Measurements from ENCODE around the gene KRT84.

The KRT84 gene

GRCh38 chr12:52371716-52372115 lies 13.7 kb downstream of the KRT84 start:
- H3K9me3 ChIP-seq (ENCODE audit: control insufficient read depth, low read length), result no peaks in the 10 kb centered on the region
- no peaks in the 10 kb centered on the region for H3K4me1 ChIP-seq (ENCODE audit: control insufficient read depth, insufficient read depth, low read length, poor library complexity, severe bottlenecking)
- no peak overlapping the region for H3K27ac ChIP-seq (ENCODE audit: insufficient read depth, low read length, poor library complexity, severe bottlenecking)
- H3K27me3 ChIP-seq (replicated peaks; ENCODE audit: control insufficient read depth, insufficient read depth, low read length, poor library complexity, severe bottlenecking), result no peaks in the 10 kb centered on the region
- no peak for DNase-seq
- no peak overlapping the region for H3K4me3 ChIP-seq (ENCODE audit: insufficient read depth, low read depth, low read length, poor library complexity, severe bottlenecking)
- H3K36me3 ChIP-seq (ENCODE audit: control insufficient read depth, insufficient read depth, low read length), result no peaks in the 10 kb centered on the region

DNA sequence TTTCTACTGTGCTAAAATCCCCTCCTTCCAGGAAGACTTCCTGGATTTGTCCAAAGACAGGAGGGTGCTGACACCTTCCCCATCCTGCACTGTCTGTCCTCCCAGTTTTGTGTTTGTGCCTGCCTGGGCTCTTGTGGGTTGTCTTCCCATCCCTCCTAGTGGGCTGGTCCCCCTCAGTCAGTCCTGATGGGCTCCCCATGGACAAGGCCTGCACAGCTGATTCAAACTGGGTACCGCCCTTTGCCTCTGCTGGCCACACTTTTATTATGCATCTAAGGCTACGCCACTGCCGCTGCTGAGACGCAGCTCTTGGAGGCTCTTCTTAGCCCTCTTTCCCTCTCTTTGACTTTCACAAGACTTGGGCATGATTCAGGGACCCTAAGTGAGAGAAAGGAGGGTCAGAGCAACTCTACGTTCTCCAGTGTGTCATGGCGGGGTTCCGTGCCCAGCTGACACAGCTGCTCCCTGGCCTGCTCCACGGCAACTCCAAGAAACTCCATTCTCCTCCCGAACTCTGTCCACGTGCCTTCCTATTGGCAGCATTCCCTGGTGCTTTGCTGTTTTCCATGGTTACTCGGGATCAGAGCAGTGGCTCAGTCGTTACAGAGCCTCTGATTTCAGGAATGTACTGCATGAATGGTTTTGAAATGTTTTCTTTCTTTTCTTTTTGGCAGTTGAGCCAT lies 14.4 kb downstream of the KRT84 start:
- no peak for DNase-seq
- Histone ChIP-seq H3K27me3 (replicated peaks; ENCODE audit: control insufficient read depth, insufficient read depth, low read length, poor library complexity, severe bottlenecking) (no peaks in the 10 kb centered on the region), H3K4me1 (ENCODE audit: control insufficient read depth, insufficient read depth, low read length, poor library complexity, severe bottlenecking) (no peaks in the 10 kb centered on the region), H3K4me3 (ENCODE audit: insufficient read depth, low read depth, low read length, poor library complexity, severe bottlenecking) (no peak overlapping the region), H3K36me3 (ENCODE audit: control insufficient read depth, insufficient read depth, low read length) (no peaks in the 10 kb centered on the region), H3K27ac (ENCODE audit: insufficient read depth, low read length, poor library complexity, severe bottlenecking) (no peak overlapping the region), H3K9me3 (ENCODE audit: control insufficient read depth, low read length) (no peaks in the 10 kb centered on the region)

DNA sequence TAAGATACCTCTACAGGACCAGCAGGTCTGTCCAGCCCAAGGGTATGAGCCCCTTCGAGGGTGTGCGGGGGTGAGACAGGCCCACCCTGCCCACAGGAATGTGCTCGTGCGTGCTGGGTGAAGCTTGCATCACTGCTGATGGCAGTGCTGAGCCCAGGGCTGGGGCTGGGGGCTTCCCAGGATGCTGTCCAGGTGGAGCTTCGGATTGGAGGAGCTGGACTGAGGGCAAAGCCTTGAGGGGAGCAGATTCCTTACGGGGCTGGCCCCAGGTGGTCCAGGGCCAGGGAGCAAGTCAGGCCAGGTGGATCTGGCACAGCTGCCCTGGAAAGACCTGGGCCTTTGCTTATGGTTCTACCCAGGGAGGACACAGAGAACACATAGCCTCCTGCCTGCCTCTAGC lies 15.6 kb downstream of the KRT84 start:
- Histone ChIP-seq H3K9me3 (ENCODE audit: control insufficient read depth, low read length) (no peaks in the 10 kb centered on the region), H3K27ac (ENCODE audit: insufficient read depth, low read length, poor library complexity, severe bottlenecking) (no peak overlapping the region), H3K4me3 (ENCODE audit: insufficient read depth, low read depth, low read length, poor library complexity, severe bottlenecking) (no peak overlapping the region), H3K36me3 (ENCODE audit: control insufficient read depth, insufficient read depth, low read length) (no peaks in the 10 kb centered on the region), H3K4me1 (ENCODE audit: control insufficient read depth, insufficient read depth, low read length, poor library complexity, severe bottlenecking) (no peaks in the 10 kb centered on the region), H3K27me3 (replicated peaks; ENCODE audit: control insufficient read depth, insufficient read depth, low read length, poor library complexity, severe bottlenecking) (no peaks in the 10 kb centered on the region)
- DNase-seq, result no peak

GRCh38 chr12:52369211-52369610 lies 16.2 kb downstream of the KRT84 start:
- H3K27me3 ChIP-seq (replicated peaks; ENCODE audit: control insufficient read depth, insufficient read depth, low read length, poor library complexity, severe bottlenecking), result no peaks in the 10 kb centered on the region
- H3K4me3 ChIP-seq (ENCODE audit: insufficient read depth, low read depth, low read length, poor library complexity, severe bottlenecking), result no peak overlapping the region
- H3K9me3 ChIP-seq (ENCODE audit: control insufficient read depth, low read length), result no peaks in the 10 kb centered on the region
- no peaks in the 10 kb centered on the region for H3K4me1 ChIP-seq (ENCODE audit: control insufficient read depth, insufficient read depth, low read length, poor library complexity, severe bottlenecking)
- DNase-seq, result no peak
- H3K27ac ChIP-seq (ENCODE audit: insufficient read depth, low read length, poor library complexity, severe bottlenecking), result no peak overlapping the region
- H3K36me3 ChIP-seq (ENCODE audit: control insufficient read depth, insufficient read depth, low read length), result no peaks in the 10 kb centered on the region

- no peak overlapping the region for H3K4me3 ChIP-seq (ENCODE audit: insufficient read depth, low read depth, low read length, poor library complexity, severe bottlenecking)
- H3K9me3 ChIP-seq (ENCODE audit: control insufficient read depth, low read length), result no peaks in the 10 kb centered on the region
- DNase-seq, result no peak
- H3K27me3 ChIP-seq (replicated peaks; ENCODE audit: control insufficient read depth, insufficient read depth, low read length, poor library complexity, severe bottlenecking), result no peaks in the 10 kb centered on the region
- H3K27ac ChIP-seq (ENCODE audit: insufficient read depth, low read length, poor library complexity, severe bottlenecking), result no peak overlapping the region
- no peaks in the 10 kb centered on the region for H3K4me1 ChIP-seq (ENCODE audit: control insufficient read depth, insufficient read depth, low read length, poor library complexity, severe bottlenecking)
- no peaks in the 10 kb centered on the region for H3K36me3 ChIP-seq (ENCODE audit: control insufficient read depth, insufficient read depth, low read length)
Observed at GRCh38 chr12:52368508-52368907, 16.9 kb downstream of the KRT84 start.

- Histone ChIP-seq H3K36me3 (ENCODE audit: control insufficient read depth, insufficient read depth, low read length) (no peaks in the 10 kb centered on the region), H3K9me3 (ENCODE audit: control insufficient read depth, low read length) (no peaks in the 10 kb centered on the region), H3K27ac (ENCODE audit: insufficient read depth, low read length, poor library complexity, severe bottlenecking) (no peak overlapping the region), H3K4me1 (ENCODE audit: control insufficient read depth, insufficient read depth, low read length, poor library complexity, severe bottlenecking) (no peaks in the 10 kb centered on the region), H3K27me3 (replicated peaks; ENCODE audit: control insufficient read depth, insufficient read depth, low read length, poor library complexity, severe bottlenecking) (no peaks in the 10 kb centered on the region), H3K4me3 (ENCODE audit: insufficient read depth, low read depth, low read length, poor library complexity, severe bottlenecking) (no peak overlapping the region)
- DNase-seq, result no peak
Observed at GRCh38 chr12:52367876-52368275, 17.6 kb downstream of the KRT84 start.

- Histone ChIP-seq H3K4me3 (ENCODE audit: insufficient read depth, low read depth, low read length, poor library complexity, severe bottlenecking) (no peak within 1 kb of the TSS), H3K27ac (ENCODE audit: insufficient read depth, low read length, poor library complexity, severe bottlenecking) (no peak within 1 kb of the TSS), H3K27me3 (replicated peaks; ENCODE audit: control insufficient read depth, insufficient read depth, low read length, poor library complexity, severe bottlenecking) (no peaks in the 10 kb centered on the region), H3K9me3 (ENCODE audit: control insufficient read depth, low read length) (no peaks in the 10 kb centered on the region), H3K36me3 (ENCODE audit: control insufficient read depth, insufficient read depth, low read length) (no peaks in the 10 kb centered on the region), H3K4me1 (ENCODE audit: control insufficient read depth, insufficient read depth, low read length, poor library complexity, severe bottlenecking) (no peaks in the 10 kb centered on the region)
- no peak for DNase-seq
Observed at GRCh38 chr12:52366738-52367485, 18.5 kb downstream of the KRT84 start, which contains the start of gene KRT85. Gene KRT85 (minus strand): TSS chr12:52367481. CDS start chr12:52367405, 76 bp downstream.

DNA sequence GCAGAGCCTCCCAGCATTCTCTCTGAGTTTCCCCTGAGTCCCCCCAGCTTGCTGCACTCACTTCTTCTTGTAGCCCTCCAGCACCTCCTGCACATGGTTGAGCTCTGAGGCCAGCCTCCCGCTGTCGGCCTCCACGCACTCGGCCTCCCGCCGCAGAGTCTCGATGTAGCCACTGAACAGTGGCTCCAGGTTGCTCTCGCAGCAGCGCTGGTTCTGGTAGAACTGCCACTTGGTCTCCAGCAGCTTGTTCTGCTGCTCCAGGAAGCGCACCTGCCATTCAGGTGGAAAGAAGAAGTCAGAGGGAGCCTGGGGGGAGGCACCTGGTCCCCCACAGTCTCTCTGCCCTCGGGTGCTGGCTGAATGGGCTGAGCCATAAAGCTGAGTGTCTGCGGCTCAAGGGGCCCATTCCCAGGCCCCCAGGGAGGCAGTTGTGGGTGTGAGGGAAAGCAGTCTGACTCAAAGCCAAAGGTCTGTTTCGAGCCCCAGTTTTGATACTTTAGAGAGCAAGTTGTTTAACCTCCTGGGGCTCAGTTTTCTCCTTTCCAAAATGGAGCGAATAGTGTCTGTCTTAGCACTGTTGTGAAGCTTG lies 20.5 kb downstream of the KRT84 start:
- Histone ChIP-seq H3K36me3 (ENCODE audit: control insufficient read depth, insufficient read depth, low read length) (no peaks in the 10 kb centered on the region), H3K9me3 (ENCODE audit: control insufficient read depth, low read length) (no peaks in the 10 kb centered on the region), H3K4me3 (ENCODE audit: insufficient read depth, low read depth, low read length, poor library complexity, severe bottlenecking) (no peak overlapping the region), H3K27ac (ENCODE audit: insufficient read depth, low read length, poor library complexity, severe bottlenecking) (no peak overlapping the region), H3K4me1 (ENCODE audit: control insufficient read depth, insufficient read depth, low read length, poor library complexity, severe bottlenecking) (no peaks in the 10 kb centered on the region), H3K27me3 (replicated peaks; ENCODE audit: control insufficient read depth, insufficient read depth, low read length, poor library complexity, severe bottlenecking) (no peaks in the 10 kb centered on the region)
- no peak for DNase-seq

- Histone ChIP-seq H3K36me3 (ENCODE audit: control insufficient read depth, insufficient read depth, low read length) (no peaks in the 10 kb centered on the region), H3K27me3 (replicated peaks; ENCODE audit: control insufficient read depth, insufficient read depth, low read length, poor library complexity, severe bottlenecking) (no peaks in the 10 kb centered on the region), H3K4me1 (ENCODE audit: control insufficient read depth, insufficient read depth, low read length, poor library complexity, severe bottlenecking) (no peaks in the 10 kb centered on the region), H3K4me3 (ENCODE audit: insufficient read depth, low read depth, low read length, poor library complexity, severe bottlenecking) (no peak overlapping the region), H3K27ac (ENCODE audit: insufficient read depth, low read length, poor library complexity, severe bottlenecking) (no peak overlapping the region), H3K9me3 (ENCODE audit: control insufficient read depth, low read length) (no peaks in the 10 kb centered on the region)
- DNase-seq, result no peak
Observed at GRCh38 chr12:52364061-52364460, 21.4 kb downstream of the KRT84 start.

DNA sequence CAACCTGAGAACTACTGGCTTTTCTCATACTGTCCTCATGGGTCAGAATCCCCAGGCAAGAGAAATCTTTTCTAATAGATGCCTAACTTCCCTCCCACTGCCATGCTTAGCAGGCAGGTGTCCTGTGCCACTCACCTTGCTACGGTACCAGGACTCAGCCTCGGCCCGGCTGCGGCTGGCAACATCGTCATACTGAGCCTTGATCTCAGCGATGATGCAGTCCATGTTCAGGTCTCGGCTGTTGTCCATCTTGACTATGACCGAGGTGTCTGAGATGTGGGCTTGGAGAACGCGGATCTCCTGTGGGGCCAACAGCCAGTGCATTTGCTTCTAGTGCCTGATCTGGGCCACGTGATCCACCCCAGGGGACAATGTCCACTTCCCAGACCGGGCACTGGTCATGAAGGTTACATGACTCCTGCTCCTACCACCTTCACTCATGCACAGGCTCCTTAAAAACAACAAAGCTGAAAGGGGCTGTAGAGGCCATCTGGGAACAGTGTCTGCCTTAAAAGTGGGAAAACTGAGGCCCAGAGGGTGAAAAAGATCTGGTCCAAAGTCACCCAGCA lies 22.3 kb downstream of the KRT84 start:
- Histone ChIP-seq H3K4me3 (ENCODE audit: insufficient read depth, low read depth, low read length, poor library complexity, severe bottlenecking) (no peak overlapping the region), H3K27ac (ENCODE audit: insufficient read depth, low read length, poor library complexity, severe bottlenecking) (no peak overlapping the region), H3K4me1 (ENCODE audit: control insufficient read depth, insufficient read depth, low read length, poor library complexity, severe bottlenecking) (no peaks in the 10 kb centered on the region), H3K9me3 (ENCODE audit: control insufficient read depth, low read length) (no peaks in the 10 kb centered on the region), H3K36me3 (ENCODE audit: control insufficient read depth, insufficient read depth, low read length) (no peaks in the 10 kb centered on the region), H3K27me3 (replicated peaks; ENCODE audit: control insufficient read depth, insufficient read depth, low read length, poor library complexity, severe bottlenecking) (no peaks in the 10 kb centered on the region)
- no peak for DNase-seq
